HG03521 (cell line): Measurements from ENCODE around the gene DND1.
"Not testable (repeated sequence)": the region's sequence is repeated elsewhere in the genome, so short reads cannot be mapped to it uniquely, and the experiment has no call there.

Source experiments
- ATAC-seq: cut with Tn5 transposase; IDR thresholded peaks from one replicate; pipeline ENCODE4 v1.9.1; 2021; ENCODE audit warnings: mild to moderate bottlenecking, moderate library complexity; ENCODE audit not compliant: unreplicated experiment

The DND1 gene

DNA sequence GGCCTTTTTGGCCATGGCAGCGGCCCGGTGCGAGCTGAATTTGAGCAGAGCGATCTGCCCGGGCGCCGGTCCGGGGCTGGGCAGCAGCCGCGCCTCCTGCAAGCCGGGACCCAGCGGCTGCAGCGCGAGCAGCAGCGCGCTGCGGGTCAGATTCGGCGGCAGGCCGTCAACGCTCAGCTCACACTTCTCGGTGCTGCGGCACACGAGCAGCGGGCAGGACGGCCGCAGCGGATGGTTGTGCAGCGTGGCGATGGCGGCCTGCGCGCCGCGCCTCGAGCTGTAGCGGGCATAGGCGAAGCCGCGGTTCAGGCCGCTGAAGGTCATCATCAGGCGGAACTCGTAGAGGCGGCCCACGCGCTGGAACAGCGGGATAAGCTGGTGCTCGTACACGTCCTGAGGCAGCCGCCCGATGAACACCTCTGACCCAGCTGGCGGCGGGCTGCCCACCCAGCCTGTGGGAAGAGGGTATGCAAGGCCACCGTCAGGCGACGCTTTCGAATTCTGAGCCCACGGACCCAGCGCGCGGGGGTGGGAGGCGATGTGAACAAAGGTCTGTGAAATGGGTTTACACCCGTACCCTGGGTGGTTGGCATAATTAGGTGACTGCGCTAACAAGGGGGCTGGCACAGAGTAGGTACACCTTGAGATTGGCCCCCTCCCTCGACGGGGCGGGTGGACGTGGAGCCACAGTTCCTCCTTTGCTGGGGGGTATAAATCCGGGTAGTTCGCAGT, 755 bp downstream of the DND1 start:
- no peak for ATAC-seq

GRCh38 chr5:140671472-140672125, 1.8 kb downstream of the DND1 start:
- ATAC-seq = no peak

DNA sequence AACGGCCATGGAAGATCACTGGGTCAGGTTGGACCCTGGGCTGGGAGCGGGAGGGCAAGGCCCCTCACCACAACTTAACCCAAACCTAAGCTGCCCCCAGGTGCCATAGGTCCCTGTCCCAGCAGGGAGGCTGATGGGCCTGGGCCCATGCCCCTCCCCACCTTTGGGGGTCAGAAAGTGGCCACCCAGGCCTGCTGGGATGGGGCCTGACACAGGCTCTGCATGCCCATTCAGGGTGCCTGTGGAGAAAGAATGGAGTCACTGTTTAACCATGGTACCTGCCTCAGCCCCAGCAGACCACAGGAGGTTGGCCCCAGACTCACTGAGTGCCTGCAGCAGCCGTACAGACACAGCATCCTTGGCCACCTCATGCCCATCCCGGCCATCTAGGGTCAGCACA, 2.3 kb downstream of the DND1 start:
- ATAC-seq = not testable (repeated sequence)

DNA sequence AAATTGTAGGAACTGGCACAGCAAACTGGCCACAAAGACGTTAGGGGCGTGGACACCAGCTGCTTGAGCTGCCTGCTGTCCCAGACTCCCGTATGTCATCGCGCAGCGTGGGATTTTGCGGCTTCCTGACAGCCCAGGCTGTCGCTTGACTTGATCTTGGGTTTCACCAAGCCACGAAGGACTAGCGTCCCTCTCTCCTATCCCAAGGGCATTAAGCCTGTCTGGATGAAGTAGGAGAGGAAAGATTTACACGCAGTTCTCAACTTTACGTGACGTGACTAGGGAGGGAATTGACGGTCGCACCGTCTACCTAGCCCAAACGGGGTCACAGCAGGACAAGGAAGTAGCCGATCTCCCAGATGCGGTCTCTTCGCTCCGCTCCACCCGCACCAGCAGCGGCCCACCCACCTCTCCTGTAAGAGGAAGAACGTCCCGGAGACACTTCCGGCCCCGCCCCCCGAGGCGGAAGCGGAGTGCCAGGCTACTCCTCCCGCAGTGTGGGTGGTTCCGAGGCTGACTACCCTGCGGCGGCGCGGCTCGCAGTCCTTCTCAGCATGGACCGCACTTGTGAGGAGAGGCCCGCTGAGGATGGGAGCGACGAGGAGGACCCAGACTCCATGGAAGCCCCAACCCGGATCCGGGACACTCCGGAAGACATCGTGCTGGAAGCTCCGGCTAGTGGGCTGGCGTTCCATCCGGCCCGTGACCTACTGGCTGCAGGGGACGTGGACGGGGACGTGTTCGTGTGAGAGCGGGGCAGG, 8.8 kb downstream of the DND1 start, which contains the start of gene WDR55:
TSS of gene WDR55 (plus strand) at position 546 of the 761 bp plus-strand sequence. CDS start at position 555, 9 bp downstream.
- peak; percentile 96 for ATAC-seq

DNA sequence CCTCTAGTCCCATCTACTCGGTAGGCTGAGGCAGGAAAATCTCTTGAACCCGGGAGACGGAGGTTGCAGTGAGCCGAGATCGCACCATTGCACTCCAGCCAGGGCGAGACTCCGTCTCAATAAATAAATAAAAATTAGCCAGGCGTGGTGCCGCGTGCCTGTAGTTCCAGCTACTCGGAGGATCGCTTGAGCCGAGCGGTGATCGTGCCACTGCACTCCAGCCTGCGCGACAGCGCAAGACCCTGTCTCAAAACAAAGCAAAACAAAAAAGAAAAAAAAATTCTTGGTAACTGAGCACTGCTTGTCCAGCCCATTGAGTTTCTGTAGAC, 9.4 kb downstream of the DND1 start:
- ATAC-seq = no peak

GRCh38 chr5:140660371-140660770, 13.0 kb downstream of the DND1 start:
- ATAC-seq = not testable (repeated sequence)

DNA sequence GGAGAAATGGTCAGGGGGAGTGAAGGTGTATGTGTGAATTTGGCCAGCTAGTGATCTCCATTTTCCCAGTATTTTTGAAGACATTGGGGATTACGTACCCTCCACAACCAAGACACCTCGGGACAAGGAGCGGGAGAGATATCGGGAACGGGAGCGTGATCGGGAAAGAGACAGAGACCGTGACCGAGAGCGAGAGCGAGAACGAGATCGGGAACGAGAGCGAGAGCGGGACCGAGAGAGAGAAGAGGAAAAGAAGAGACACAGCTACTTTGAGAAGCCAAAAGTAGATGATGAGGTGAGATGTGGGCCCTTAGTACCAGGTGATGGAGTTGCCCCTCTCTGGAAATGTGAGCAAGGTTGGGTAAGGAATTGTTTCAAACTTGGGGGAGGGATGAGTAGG, 14.5 kb downstream of the DND1 start:
- ATAC-seq = no peak

GRCh38 chr5:140647042-140647419, 26.3 kb downstream of the DND1 start:
- ATAC-seq = no peak

GRCh38 chr5:140642718-140643117, 30.7 kb downstream of the DND1 start:
- ATAC-seq = no peak

DNA sequence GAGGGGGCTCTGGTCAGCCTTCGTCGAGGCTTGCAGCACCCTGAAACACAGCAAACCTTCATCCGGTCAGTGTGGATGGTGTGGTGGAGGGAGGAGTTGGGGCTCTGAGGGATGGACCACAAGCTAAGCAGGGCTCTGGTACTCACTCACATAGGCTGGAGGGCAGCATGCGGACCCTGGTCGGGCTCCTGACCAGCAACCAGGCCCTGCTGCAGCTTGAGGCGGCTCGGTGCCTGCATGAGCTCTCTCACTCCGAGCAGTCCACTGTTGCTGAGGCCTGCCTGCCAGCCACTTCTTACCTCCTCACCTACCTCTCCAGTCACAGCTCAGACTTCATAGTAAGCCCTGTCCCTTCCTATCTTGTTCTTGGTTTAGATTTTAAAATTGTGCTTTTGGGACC, 31.7 kb downstream of the DND1 start:
- no peak for ATAC-seq

DNA sequence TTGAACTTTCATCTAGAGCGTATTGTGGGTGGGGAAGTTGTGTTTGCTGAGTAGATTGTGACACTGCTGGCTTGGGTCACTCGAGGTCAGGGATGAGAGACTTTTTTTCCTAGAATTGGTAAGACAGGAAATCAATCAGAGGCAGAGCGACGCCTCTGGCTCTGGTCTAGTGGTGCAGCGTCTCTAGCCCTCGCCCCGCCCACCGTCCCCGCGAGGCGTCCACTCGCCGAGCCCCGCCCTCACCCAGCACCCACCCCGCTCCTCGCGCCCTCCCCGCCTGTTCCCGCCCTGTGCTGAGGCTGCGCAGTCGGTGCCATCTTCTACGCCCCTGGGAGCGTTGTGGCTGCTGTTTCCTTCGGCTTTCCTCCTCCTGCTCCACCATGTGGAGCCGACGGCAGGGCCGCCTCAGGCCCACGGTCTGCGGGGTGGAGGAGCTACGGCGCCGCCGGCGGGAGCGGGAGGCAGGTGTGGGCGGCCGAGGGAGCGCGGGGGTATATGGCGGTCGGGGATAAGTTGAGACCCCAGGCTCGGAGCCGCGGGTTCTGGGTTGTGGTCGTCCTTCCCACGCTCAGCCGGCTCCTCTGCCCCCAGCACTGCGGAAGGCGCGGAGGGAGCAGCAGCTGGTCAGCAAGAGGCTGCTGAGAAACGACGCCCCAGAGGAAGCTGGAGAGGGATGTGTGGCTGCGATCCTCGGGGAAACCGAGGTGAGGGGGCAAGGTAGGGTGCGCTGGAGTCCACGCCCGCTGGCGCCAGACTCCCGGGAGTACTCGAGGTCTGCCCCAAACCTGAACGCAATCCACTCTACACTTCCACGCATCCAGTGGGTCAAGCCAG, 34.0 kb downstream of the DND1 start, which contains the start of gene TMCO6:
TSS of gene TMCO6 (plus strand) at position 304 of the 834 bp plus-strand sequence. CDS start at position 381, 77 bp downstream.
- peak; percentile 94 for ATAC-seq

DNA sequence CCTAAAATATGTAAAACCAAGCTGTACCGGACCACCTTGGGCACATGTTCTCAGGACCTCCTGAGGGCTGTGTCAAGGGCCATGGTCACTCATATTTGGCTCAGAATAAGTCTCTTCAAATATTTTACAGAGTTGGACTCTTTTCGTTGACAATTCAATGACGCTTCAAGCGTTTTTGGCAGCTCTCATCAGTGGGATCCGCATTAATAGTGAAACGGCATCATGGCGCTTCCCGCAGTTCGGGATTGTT, 34.6 kb downstream of the DND1 start:
- not testable (repeated sequence) for ATAC-seq

DNA sequence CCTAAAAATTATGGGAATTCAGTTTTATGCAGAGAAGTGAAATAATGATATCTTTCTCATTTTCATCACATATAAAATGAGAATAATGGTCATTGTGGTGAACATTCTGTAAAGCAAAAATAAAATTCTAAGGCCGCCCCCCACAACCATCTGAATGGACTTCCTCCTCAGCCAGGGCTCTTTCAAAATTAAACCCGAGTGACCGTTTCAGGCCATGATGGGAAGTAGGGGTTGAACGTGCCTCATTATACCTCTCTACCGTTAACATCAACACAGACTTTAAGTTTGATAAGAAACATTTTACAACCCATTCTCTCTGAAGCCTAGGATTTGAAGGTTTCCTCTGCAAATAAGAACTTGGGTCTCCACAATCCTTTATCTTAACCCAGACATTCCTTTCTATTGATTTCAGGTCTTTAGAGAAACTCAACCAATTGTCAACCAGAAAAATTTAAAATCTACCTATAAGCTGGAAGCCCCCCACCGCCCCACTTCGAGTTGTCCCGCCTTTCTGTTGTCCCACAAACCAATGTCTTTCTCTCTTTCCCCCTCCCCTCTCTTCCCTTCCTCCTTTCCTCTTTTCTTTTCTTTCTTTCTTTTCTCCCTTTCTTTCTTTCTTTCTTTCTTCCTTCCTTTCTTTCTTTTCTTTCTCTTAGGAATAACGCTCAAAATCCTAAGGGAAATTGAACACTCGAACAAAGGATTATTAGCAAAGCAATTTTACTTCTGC, 35.8 kb downstream of the DND1 start:
- no peak for ATAC-seq

- ATAC-seq = no peak
Measured at GRCh38 chr5:140635291-140636257, 37.8 kb downstream of the DND1 start.

GRCh38 chr5:140634103-140634502, 39.3 kb downstream of the DND1 start:
- ATAC-seq = no peak

GRCh38 chr5:140633501-140633900, 39.9 kb downstream of the DND1 start:
- no peak for ATAC-seq

- no peak for ATAC-seq
Measured at GRCh38 chr5:140633021-140633471, 40.3 kb downstream of the DND1 start, which contains the start of gene CD14. Gene CD14 (minus strand): TSS chr5:140633175. CDS start chr5:140633071, 104 bp downstream.

GRCh38 chr5:140632366-140633020, 40.9 kb downstream of the DND1 start:
- peak; percentile 50 for ATAC-seq
